Fibroblast of skin of abdomen (primary cell): ENCODE results near the gene ZNF80. TPM values are rescaled to one million over a fixed set of nuclear protein-coding genes. Genes with fewer than 3 reads are reported as not detected.
A peak's percentile ranks its signal among the peaks of the same experiment; 100 is the strongest.
"Not testable (repeated sequence)": the region's sequence is repeated elsewhere in the genome, so short reads cannot be mapped to it uniquely, and the experiment has no call there.

ENCODE experiments used
- DNase-seq: peaks from one replicate; pipeline ENCODE4 v3.0.0-alpha.2; 2013
- polyA plus RNA-seq, 2 experiments: library from polyadenylated mRNA; unstranded; fragments of 120-200 nt; gene quantifications; one replicate each; pipeline ENCODE4 v1.2.1, GENCODE V29; 2013; ENCODE audit not compliant: insufficient read length in 2 of 2

Gene ZNF80
- not detected for polyA plus RNA-seq (2013, experiment 1 of 2; ENCODE audit: insufficient read length)
- polyA plus RNA-seq (2013, experiment 2 of 2; ENCODE audit: insufficient read length), result not detected

- DNase-seq, result not testable (repeated sequence)
Measured at GRCh38 chr3:114237478-114237877, at the start of gene ZNF80. TSS of gene ZNF80 (minus strand) at chr3:114237578. CDS start at chr3:114237074, 504 bp downstream.

DNA sequence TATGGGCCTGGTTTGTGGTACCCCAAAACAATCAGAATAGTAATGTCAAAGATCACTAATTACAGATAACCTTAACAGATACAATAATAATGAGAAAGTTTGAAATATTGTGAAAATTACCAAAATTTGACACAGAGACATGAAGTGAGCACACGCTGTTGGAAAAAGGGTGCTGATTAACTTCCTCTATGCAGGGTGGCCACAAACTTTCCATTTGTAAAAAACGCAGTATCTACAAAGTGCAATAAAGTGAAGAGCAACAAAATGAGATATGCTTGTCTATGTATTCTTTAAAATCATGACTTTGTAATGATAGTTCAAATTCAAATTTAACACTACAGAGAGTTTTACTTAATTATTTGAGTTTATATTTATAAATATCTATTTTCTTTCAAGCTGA lies 48.9 kb upstream of the ZNF80 start:
- DNase-seq, result no peak

DNA sequence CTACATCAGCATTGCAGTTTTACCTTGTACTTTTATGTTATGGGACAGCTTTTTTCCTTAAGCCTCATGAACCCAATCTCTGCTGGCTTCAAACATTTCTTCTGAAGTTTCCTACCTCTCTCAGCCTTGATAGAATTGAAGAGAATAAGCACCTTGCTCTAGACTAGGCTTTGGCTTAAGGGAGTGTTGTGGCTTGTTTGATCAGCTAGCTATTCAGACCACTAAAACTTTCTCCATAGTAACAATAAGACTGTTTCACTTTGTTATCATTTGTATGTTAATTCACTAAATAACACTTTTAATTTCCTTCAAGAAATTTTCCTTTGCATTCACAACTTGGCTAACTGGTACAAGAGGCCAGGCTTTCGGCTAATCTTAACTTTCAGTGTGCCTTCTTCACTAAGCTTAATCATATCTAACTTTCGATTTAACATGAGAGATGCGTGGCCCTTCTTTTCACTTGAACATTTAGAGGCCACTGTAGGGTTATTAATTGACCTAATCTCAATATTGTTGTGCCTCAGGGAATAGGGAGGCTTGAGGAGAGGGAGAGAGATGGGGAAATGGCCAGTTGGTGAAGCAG lies 48.4 kb upstream of the ZNF80 start:
- no peak for DNase-seq

DNA sequence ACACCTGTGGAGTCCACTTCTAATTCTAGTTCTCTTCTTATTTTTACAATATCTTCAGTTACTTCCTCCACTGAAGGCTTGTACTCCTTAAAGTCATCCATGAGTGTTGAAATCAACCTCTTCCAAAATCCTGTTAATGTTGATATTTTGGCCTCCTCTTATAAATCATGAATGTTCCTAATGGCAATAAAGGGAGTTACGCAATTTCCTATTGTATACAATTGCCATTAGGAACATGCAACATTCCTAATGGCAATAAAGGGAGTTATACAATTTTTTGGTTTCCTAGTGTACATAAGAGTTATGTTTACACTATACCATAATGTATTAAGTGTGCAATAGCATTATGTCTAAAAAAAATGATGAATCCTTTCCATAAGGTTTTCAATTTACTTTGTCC lies 47.3 kb upstream of the ZNF80 start:
- DNase-seq, result no peak

DNA sequence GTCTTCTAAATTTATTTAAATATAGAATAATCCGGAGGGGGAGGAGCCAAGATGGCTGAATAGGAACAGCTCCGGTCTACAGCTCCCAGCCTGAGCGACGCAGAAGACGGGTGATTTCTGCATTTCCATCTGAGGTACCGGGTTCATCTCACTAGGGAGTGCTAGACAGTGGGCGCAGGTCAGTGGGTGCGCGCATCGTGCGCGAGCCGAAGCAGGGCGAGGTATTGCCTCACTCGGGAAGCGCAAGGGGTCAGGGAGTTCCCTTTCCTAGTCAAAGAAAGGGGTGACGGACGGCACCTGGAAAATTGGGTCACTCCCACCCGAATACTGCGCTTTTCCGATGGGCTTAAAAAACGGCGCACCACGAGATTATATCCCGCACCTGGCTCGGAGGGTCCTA lies 39.5 kb upstream of the ZNF80 start:
- DNase-seq, result not testable (repeated sequence)

- DNase-seq, result no peak
Measured at GRCh38 chr3:114274929-114275328, 37.6 kb upstream of the ZNF80 start.

GRCh38 chr3:114272271-114272670 lies 34.9 kb upstream of the ZNF80 start:
- DNase-seq, result no peak

- DNase-seq, result no peak
Measured at GRCh38 chr3:114270019-114270418, 32.6 kb upstream of the ZNF80 start.

DNA sequence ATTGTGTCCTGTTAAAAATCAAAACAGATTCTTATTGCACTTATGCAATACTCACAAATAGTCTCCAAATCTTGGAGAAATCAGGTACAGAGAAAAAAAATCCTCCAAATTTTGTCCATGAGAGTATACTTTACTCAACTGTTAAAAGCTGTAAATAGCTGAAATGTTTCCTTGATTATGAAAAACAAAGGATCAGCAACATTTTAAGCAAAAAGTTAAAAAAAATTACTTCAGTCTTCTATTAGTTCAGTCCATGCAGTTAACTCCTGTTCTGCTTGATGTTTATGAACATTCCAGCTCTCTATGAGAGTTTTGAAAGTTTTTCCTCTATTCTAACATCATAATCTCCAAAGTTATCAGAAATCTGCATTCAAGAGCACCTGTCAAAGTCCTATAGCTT lies 22.8 kb upstream of the ZNF80 start:
- no peak for DNase-seq

DNA sequence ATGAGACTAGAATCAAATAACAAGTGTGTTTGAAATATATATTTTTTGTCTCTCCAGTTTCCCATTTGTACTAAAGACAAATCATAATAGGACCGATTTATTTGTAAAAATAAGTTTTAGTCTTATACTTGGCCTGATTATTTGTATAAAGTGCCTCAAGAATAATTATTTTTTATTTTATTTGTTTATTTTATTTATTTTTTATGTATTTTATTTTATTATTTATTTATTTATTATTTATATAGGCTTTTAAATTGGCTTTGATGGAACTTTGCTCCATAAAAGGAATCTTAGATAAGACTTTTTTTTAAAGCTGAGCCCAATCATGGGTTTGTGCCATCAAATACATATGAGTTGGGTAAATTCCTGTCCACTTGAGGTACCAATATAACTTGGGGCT lies 22.2 kb upstream of the ZNF80 start:
- DNase-seq, result no peak

GRCh38 chr3:114253505-114253904 lies 16.1 kb upstream of the ZNF80 start:
- no peak for DNase-seq

DNA sequence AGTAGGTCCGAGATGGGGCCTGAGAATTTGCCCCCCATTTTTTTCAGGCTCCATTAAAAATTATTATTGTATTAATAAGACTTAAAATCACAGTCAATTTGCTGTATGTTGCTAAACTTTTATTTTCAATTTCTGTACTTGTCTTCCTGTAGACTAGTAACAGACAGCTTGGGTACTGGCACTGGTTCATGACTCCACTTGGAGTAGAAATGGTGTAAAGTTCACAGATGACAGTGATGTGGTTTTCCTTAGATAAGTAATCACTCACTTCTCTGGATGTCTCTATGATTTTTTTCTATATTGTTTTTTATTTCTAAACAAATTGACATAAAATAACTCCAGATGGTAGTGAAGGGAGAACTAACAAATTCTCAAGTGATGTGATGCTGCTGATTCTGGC lies 15.6 kb upstream of the ZNF80 start:
- DNase-seq, result no peak

GRCh38 chr3:114242947-114243346 lies 5.6 kb upstream of the ZNF80 start:
- DNase-seq, result no peak

DNA sequence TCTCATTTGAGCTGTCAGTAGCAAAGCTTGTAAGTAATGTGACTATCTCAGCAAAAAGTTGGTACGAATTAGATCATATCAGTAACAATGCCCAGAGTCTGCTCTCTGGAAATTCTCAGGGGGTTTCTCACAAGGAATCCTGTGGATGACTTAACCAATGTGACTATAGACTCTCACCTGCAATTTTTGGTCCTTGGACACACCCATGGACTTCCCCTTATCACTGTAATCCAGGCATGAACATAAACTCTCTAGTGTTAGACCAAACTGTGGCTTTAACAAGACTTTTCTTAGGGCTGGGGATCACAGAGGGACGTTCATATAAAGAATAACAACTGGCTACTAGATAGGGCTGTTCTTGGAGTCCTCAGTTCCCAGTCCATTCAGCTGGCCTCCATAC lies 3.9 kb upstream of the ZNF80 start:
- DNase-seq, result no peak

DNA sequence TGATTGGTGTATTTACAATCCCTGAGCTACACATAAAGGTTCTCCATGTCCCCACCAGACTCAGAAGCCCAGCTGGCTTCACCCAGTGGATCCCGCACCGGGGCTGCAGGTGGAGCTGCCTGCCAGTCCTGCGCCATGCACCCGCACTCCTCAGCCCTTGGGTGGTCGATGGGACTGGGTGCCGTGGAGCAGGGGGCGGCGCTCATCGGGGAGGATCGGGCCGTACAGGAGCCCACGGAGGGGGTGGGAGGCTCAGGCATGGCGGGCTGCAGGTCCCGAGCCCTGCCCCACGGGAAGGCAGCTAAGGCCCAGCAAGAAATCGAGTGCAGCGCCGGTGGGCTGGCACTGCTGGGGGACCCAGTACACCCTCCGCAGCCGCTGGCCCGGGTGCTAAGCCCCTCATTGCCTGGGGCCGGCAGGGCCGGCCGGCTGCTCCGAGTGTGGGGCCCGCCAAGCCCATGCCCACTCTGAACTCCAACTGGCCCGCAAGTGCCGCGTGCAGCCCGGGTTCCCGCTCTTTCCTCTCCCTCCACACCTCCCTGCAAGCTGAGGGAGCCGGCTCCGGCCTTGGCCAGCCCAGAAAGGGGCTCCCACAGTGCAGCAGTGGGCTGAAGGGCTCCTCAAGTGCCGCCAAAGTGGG lies 888 bp upstream of the ZNF80 start:
- DNase-seq, result not testable (repeated sequence)

DNA sequence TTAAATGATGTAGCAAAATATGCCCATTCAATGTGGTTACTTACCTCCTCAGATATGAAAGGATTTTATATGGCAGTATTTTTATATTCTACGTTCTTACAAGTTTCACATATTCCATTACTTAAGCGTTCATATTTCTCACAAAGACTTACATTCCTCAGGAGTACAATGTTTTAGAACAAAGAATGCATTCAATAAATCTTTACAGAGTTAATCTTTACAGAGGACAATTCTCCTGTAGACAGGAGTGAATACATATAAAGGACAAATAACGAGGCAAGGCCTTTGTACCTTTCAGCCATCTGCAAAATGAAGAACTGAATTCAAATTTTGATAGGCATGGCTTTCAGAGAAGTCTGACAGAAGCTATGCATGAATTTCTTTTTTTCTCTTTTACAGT lies 1.9 kb downstream of the ZNF80 start:
- no peak for DNase-seq

GRCh38 chr3:114234745-114235144 lies 2.6 kb downstream of the ZNF80 start:
- DNase-seq, result no peak

- no peak for DNase-seq
Measured at GRCh38 chr3:114231616-114232015, 5.8 kb downstream of the ZNF80 start.

DNA sequence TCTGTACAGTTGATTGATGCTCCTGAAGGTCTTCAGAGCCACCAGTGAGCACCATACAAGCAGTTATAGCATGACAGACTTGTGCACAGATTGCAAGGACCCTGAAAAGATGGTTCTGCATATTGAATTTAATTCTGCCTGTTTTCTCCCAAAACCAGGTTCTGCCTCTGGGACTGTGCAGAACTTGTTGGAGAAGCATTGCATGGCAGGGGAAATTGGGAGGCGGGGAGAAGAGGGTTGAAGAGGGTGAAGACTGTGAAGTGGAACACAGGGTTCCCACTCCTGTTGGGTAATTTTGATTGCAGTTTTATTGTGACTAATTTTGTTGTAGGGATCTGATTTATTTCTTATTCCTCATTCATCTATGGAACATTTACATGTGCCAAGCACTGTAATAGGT lies 10.3 kb downstream of the ZNF80 start:
- no peak for DNase-seq

DNA sequence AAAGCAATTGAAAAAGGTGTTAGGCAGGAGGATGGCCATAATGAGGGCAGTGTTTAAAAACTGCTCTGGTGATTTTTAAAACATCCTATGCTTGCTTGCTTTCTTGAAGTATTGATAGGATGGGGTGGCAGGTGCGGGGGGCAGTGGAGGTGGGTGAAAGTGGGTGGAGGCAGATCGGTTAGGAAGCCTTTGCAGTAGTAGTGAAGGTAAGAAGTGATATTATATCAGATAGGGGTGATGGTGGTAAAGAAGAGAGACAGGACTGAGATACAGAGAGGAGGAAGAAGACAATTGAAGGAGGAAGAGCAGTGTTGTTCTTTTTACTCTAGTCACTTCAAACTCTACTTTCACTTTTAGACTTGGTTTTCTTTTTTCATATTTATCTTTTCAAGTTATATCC lies 11.1 kb downstream of the ZNF80 start:
- DNase-seq, result no peak

GRCh38 chr3:114223143-114223542 lies 14.2 kb downstream of the ZNF80 start:
- DNase-seq, result peak; percentile 6

GRCh38 chr3:114221881-114222264 lies 15.5 kb downstream of the ZNF80 start:
- no peak for DNase-seq

DNA sequence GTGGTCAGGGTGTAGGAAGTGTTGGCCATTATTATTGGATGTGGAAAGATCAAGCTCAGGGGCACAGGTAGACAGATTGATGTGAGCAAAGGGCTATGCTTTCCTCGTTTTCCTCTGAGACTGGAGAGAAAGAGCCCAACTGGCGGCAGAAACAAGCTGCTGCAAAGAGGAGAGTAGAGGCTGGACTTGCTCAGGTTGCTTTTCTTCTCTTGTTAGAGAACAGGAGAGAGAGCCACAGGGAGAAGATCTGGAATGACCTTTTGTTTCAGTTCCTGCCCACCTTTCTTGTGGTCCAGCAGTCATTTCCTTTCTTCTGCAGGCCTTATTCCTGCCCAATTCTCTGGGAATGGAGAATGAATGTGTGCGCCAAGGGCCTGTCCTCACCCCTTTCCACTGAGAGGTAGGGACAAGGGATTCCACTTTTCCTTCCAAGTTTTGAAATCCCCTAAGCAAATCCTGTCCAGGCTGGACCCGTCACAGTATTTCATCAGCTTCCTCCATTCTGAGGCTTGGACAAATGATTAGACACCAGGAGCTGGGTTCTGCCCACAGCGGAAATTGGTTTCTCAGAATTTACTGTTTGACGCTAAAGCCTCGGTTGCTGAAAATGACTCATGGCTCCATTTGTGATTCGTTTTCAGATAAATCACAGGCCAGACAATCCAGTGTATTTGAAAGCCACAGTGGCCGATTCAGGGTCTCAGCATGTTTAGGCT lies 16.1 kb downstream of the ZNF80 start:
- peak; percentile 8 for DNase-seq

DNA sequence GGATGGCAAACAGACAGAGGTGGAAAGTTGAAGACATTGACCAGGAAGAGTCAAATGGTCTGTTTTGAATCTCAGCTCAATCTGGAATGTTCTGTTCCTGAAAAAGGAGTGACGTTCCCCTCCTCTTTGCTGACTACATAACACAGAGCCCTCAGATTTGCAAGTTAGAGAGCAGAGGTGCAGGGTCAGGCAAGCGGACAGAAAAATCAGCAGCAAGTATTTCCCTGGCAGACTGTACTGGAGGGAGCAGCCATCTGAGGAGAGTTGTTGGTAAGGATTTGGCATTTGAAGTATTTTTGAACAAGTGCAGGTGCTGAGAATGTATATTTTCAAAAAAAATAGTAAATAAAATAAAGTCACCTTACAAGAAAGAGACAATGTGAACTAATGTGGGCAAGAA lies 17.6 kb downstream of the ZNF80 start:
- DNase-seq, result no peak
